ENCODE results near the gene USP25. TPM values are rescaled to one million over a fixed set of nuclear protein-coding genes. Genes with fewer than 3 reads are reported as not detected.

USP25 gene
- total RNA-seq, 1 donor from 2014 or later, result 62.1 TPM

GRCh38 chr21:15743593-15743992, 13.8 kb downstream of the USP25 start:
- Histone ChIP-seq H3K4me1 (ENCODE audit: control insufficient read depth in 3 of 3, insufficient read depth in 3 of 3, low read length in 3 of 3) (peaks cover 16 to 33% (median 25%) of the 10 kb centered on the region in 3 donors), H3K27ac (ENCODE audit: low read depth, low read length) (no peak overlapping the region), H3K9ac (ENCODE audit: low read depth in 1 of 3, low read length in 3 of 3) (no peak overlapping the region)

GRCh38 chr21:15744926-15745325, 15.1 kb downstream of the USP25 start:
- H3K9me3 ChIP-seq (ENCODE audit: control insufficient read depth in 3 of 3, low read length in 3 of 3), result no peaks in the 10 kb centered on the region
- peaks cover 0 to 6% (median 3%) of the 10 kb centered on the region in 3 donors for H3K36me3 ChIP-seq (ENCODE audit: control insufficient read depth in 3 of 3, insufficient read depth in 3 of 3, low read length in 3 of 3)
- H3K27me3 ChIP-seq (ENCODE audit: control insufficient read depth in 3 of 3, insufficient read depth in 3 of 3, low read length in 3 of 3), result no peaks in the 10 kb centered on the region
- H3K4me3 ChIP-seq (ENCODE audit: low read length in 3 of 3), result no peak overlapping the region
- no peak overlapping the region for H3K27ac ChIP-seq (ENCODE audit: low read depth, low read length)
- H3K9ac ChIP-seq (ENCODE audit: low read depth in 1 of 3, low read length in 3 of 3), result no peak overlapping the region
- H3K4me1 ChIP-seq (ENCODE audit: control insufficient read depth in 3 of 3, insufficient read depth in 3 of 3, low read length in 3 of 3), result peaks cover 15 to 33% (median 17%) of the 10 kb centered on the region in 3 donors

More at GRCh38 chr21:15743593-15743992, 13.8 kb downstream of the USP25 start:
- H3K4me3 ChIP-seq (ENCODE audit: low read length in 3 of 3), result no peak overlapping the region
- peaks cover 0 to 6% (median 3%) of the 10 kb centered on the region in 3 donors for H3K36me3 ChIP-seq (ENCODE audit: control insufficient read depth in 3 of 3, insufficient read depth in 3 of 3, low read length in 3 of 3)
- H3K27me3 ChIP-seq (ENCODE audit: control insufficient read depth in 3 of 3, insufficient read depth in 3 of 3, low read length in 3 of 3), result no peaks in the 10 kb centered on the region
- H3K9me3 ChIP-seq (ENCODE audit: control insufficient read depth in 3 of 3, low read length in 3 of 3), result no peaks in the 10 kb centered on the region

- Histone ChIP-seq H3K4me3 (ENCODE audit: low read length in 3 of 3) (no peak overlapping the region), H3K36me3 (ENCODE audit: control insufficient read depth in 3 of 3, insufficient read depth in 3 of 3, low read length in 3 of 3) (peaks cover 0 to 4% (median 3%) of the 10 kb centered on the region in 3 donors), H3K9ac (ENCODE audit: low read depth in 1 of 3, low read length in 3 of 3) (no peak overlapping the region), H3K4me1 (ENCODE audit: control insufficient read depth in 3 of 3, insufficient read depth in 3 of 3, low read length in 3 of 3) (peaks cover 4 to 20% (median 12%) of the 10 kb centered on the region in 3 donors), H3K27ac (ENCODE audit: low read depth, low read length) (no peak overlapping the region), H3K27me3 (ENCODE audit: control insufficient read depth in 3 of 3, insufficient read depth in 3 of 3, low read length in 3 of 3) (no peaks in the 10 kb centered on the region), H3K9me3 (ENCODE audit: control insufficient read depth in 3 of 3, low read length in 3 of 3) (no peaks in the 10 kb centered on the region)
Measured at GRCh38 chr21:15748586-15748985, 18.8 kb downstream of the USP25 start.

GRCh38 chr21:15749082-15749860, 19.5 kb downstream of the USP25 start:
- Histone ChIP-seq H3K27ac (ENCODE audit: low read depth, low read length) (no peak overlapping the region), H3K36me3 (ENCODE audit: control insufficient read depth in 3 of 3, insufficient read depth in 3 of 3, low read length in 3 of 3) (no peaks in the 10 kb centered on the region), H3K4me1 (ENCODE audit: control insufficient read depth in 3 of 3, insufficient read depth in 3 of 3, low read length in 3 of 3) (peaks cover 8 to 18% (median 15%) of the 10 kb centered on the region in 3 donors)

GRCh38 chr21:15749861-15750159, 20.0 kb downstream of the USP25 start:
- Histone ChIP-seq H3K27ac (ENCODE audit: low read depth, low read length) (no peak overlapping the region), H3K9ac (ENCODE audit: low read depth in 1 of 3, low read length in 3 of 3) (no peak overlapping the region), H3K9me3 (ENCODE audit: control insufficient read depth in 3 of 3, low read length in 3 of 3) (no peaks in the 10 kb centered on the region), H3K27me3 (ENCODE audit: control insufficient read depth in 3 of 3, insufficient read depth in 3 of 3, low read length in 3 of 3) (no peaks in the 10 kb centered on the region), H3K36me3 (ENCODE audit: control insufficient read depth in 3 of 3, insufficient read depth in 3 of 3, low read length in 3 of 3) (no peaks in the 10 kb centered on the region), H3K4me1 (ENCODE audit: control insufficient read depth in 3 of 3, insufficient read depth in 3 of 3, low read length in 3 of 3) (peaks cover 13 to 24% (median 17%) of the 10 kb centered on the region in 3 donors), H3K4me3 (ENCODE audit: low read length in 3 of 3) (no peak overlapping the region)

More at GRCh38 chr21:15749082-15749860, 19.5 kb downstream of the USP25 start:
- no peak overlapping the region for H3K9ac ChIP-seq (ENCODE audit: low read depth in 1 of 3, low read length in 3 of 3)
- H3K4me3 ChIP-seq (ENCODE audit: low read length in 3 of 3), result no peak overlapping the region
- H3K9me3 ChIP-seq (ENCODE audit: control insufficient read depth in 3 of 3, low read length in 3 of 3), result no peaks in the 10 kb centered on the region
- H3K27me3 ChIP-seq (ENCODE audit: control insufficient read depth in 3 of 3, insufficient read depth in 3 of 3, low read length in 3 of 3), result no peaks in the 10 kb centered on the region

GRCh38 chr21:15751037-15751436, 21.3 kb downstream of the USP25 start:
- H3K9me3 ChIP-seq (ENCODE audit: control insufficient read depth in 3 of 3, low read length in 3 of 3), result no peaks in the 10 kb centered on the region
- H3K9ac ChIP-seq (ENCODE audit: low read depth in 1 of 3, low read length in 3 of 3), result no peak overlapping the region
- H3K4me1 ChIP-seq (ENCODE audit: control insufficient read depth in 3 of 3, insufficient read depth in 3 of 3, low read length in 3 of 3), result peaks cover 17 to 25% (median 22%) of the 10 kb centered on the region in 3 donors
- no peaks in the 10 kb centered on the region for H3K27me3 ChIP-seq (ENCODE audit: control insufficient read depth in 3 of 3, insufficient read depth in 3 of 3, low read length in 3 of 3)
- H3K36me3 ChIP-seq (ENCODE audit: control insufficient read depth in 3 of 3, insufficient read depth in 3 of 3, low read length in 3 of 3), result no peaks in the 10 kb centered on the region
- no peak overlapping the region for H3K27ac ChIP-seq (ENCODE audit: low read depth, low read length)
- H3K4me3 ChIP-seq (ENCODE audit: low read length in 3 of 3), result no peak overlapping the region

GRCh38 chr21:15751546-15751945, 21.8 kb downstream of the USP25 start:
- Histone ChIP-seq H3K27me3 (ENCODE audit: control insufficient read depth in 3 of 3, insufficient read depth in 3 of 3, low read length in 3 of 3) (no peaks in the 10 kb centered on the region), H3K4me1 (ENCODE audit: control insufficient read depth in 3 of 3, insufficient read depth in 3 of 3, low read length in 3 of 3) (peaks cover 17 to 27% (median 22%) of the 10 kb centered on the region in 3 donors), H3K27ac (ENCODE audit: low read depth, low read length) (no peak overlapping the region), H3K9ac (ENCODE audit: low read depth in 1 of 3, low read length in 3 of 3) (no peak overlapping the region), H3K9me3 (ENCODE audit: control insufficient read depth in 3 of 3, low read length in 3 of 3) (no peaks in the 10 kb centered on the region), H3K36me3 (ENCODE audit: control insufficient read depth in 3 of 3, insufficient read depth in 3 of 3, low read length in 3 of 3) (no peaks in the 10 kb centered on the region), H3K4me3 (ENCODE audit: low read length in 3 of 3) (no peak overlapping the region)

- H3K27me3 ChIP-seq (ENCODE audit: control insufficient read depth in 3 of 3, insufficient read depth in 3 of 3, low read length in 3 of 3), result no peaks in the 10 kb centered on the region
- no peak overlapping the region for H3K27ac ChIP-seq (ENCODE audit: low read depth, low read length)
- H3K36me3 ChIP-seq (ENCODE audit: control insufficient read depth in 3 of 3, insufficient read depth in 3 of 3, low read length in 3 of 3), result no peaks in the 10 kb centered on the region
- no peak overlapping the region for H3K9ac ChIP-seq (ENCODE audit: low read depth in 1 of 3, low read length in 3 of 3)
- H3K4me3 ChIP-seq (ENCODE audit: low read length in 3 of 3), result no peak overlapping the region
- no peaks in the 10 kb centered on the region for H3K9me3 ChIP-seq (ENCODE audit: control insufficient read depth in 3 of 3, low read length in 3 of 3)
- H3K4me1 ChIP-seq (ENCODE audit: control insufficient read depth in 3 of 3, insufficient read depth in 3 of 3, low read length in 3 of 3), result peaks cover 20 to 27% (median 22%) of the 10 kb centered on the region in 3 donors
Measured at GRCh38 chr21:15752763-15753407, 23.1 kb downstream of the USP25 start.

- H3K27me3 ChIP-seq (ENCODE audit: control insufficient read depth in 3 of 3, insufficient read depth in 3 of 3, low read length in 3 of 3), result no peaks in the 10 kb centered on the region
- H3K27ac ChIP-seq (ENCODE audit: low read depth, low read length), result no peak overlapping the region
- no peak overlapping the region for H3K9ac ChIP-seq (ENCODE audit: low read depth in 1 of 3, low read length in 3 of 3)
- H3K36me3 ChIP-seq (ENCODE audit: control insufficient read depth in 3 of 3, insufficient read depth in 3 of 3, low read length in 3 of 3), result no peaks in the 10 kb centered on the region
- no peak overlapping the region for H3K4me3 ChIP-seq (ENCODE audit: low read length in 3 of 3)
- H3K4me1 ChIP-seq (ENCODE audit: control insufficient read depth in 3 of 3, insufficient read depth in 3 of 3, low read length in 3 of 3), result peaks cover 17 to 27% (median 22%) of the 10 kb centered on the region in 3 donors
- no peaks in the 10 kb centered on the region for H3K9me3 ChIP-seq (ENCODE audit: control insufficient read depth in 3 of 3, low read length in 3 of 3)
Measured at GRCh38 chr21:15753741-15754140, 24.0 kb downstream of the USP25 start.

- H3K4me1 ChIP-seq (ENCODE audit: control insufficient read depth in 3 of 3, insufficient read depth in 3 of 3, low read length in 3 of 3), result peaks cover 17 to 23% (median 22%) of the 10 kb centered on the region in 3 donors
- no peak overlapping the region for H3K27ac ChIP-seq (ENCODE audit: low read depth, low read length)
- no peak overlapping the region for H3K9ac ChIP-seq (ENCODE audit: low read depth in 1 of 3, low read length in 3 of 3)
- no peaks in the 10 kb centered on the region for H3K9me3 ChIP-seq (ENCODE audit: control insufficient read depth in 3 of 3, low read length in 3 of 3)
- H3K36me3 ChIP-seq (ENCODE audit: control insufficient read depth in 3 of 3, insufficient read depth in 3 of 3, low read length in 3 of 3), result no peaks in the 10 kb centered on the region
- H3K27me3 ChIP-seq (ENCODE audit: control insufficient read depth in 3 of 3, insufficient read depth in 3 of 3, low read length in 3 of 3), result no peaks in the 10 kb centered on the region
- H3K4me3 ChIP-seq (ENCODE audit: low read length in 3 of 3), result no peak overlapping the region
Measured at GRCh38 chr21:15754640-15755039, 24.9 kb downstream of the USP25 start.

Data from skeletal muscle tissue (tissue), 4 donors.